Daoy (cell line): Measurements from ENCODE around the gene HOXD10. TPM values are rescaled to one million over a fixed set of nuclear protein-coding genes. Genes with fewer than 3 reads are reported as not detected.

Experiments
- DNase-seq: peaks from one replicate; pipeline ENCODE4 v3.0.0-alpha.2; 2015; ENCODE audit warnings: low read depth
- total RNA-seq: library from RNA; depleted of rRNA; stranded (reverse); fragments of >200 nt; shearing (Covaris generic); gene quantifications from 2 replicates; pipeline ENCODE4 v1.2.3, GENCODE V29; 2014

Gene HOXD10
- total RNA-seq, 1 experiment from 2014 or later: 14.8 TPM

- DNase-seq: no peak
Measured at GRCh38 chr2:176122052-176122682, 5.6 kb downstream of the HOXD10 start.

DNA sequence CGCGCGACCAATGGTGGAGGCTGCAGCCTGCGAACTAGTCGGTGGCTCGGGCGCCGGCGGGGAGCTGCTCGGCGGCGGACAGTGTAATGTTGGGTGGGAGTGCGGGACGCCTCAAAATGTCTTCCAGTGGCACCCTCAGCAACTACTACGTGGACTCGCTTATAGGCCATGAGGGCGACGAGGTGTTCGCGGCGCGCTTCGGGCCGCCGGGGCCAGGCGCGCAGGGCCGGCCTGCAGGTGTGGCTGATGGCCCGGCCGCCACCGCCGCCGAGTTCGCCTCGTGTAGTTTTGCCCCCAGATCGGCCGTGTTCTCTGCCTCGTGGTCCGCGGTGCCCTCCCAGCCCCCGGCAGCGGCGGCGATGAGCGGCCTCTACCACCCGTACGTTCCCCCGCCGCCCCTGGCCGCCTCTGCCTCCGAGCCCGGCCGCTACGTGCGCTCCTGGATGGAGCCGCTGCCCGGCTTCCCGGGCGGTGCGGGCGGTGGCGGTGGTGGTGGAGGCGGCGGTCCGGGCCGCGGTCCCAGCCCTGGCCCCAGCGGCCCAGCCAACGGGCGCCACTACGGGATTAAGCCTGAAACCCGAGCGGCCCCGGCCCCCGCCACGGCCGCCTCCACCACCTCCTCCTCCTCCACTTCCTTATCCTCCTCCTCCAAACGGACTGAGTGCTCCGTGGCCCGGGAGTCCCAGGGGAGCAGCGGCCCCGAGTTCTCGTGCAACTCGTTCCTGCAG is 6.3 kb downstream of the HOXD10 start, which contains the start of gene HOXD9:
Gene HOXD9, plus strand, starts transcription at position 37 of the 728 bp plus-strand sequence. Its CDS starts 50 bp downstream, at position 87.
- DNase-seq: peak; percentile 82

DNA sequence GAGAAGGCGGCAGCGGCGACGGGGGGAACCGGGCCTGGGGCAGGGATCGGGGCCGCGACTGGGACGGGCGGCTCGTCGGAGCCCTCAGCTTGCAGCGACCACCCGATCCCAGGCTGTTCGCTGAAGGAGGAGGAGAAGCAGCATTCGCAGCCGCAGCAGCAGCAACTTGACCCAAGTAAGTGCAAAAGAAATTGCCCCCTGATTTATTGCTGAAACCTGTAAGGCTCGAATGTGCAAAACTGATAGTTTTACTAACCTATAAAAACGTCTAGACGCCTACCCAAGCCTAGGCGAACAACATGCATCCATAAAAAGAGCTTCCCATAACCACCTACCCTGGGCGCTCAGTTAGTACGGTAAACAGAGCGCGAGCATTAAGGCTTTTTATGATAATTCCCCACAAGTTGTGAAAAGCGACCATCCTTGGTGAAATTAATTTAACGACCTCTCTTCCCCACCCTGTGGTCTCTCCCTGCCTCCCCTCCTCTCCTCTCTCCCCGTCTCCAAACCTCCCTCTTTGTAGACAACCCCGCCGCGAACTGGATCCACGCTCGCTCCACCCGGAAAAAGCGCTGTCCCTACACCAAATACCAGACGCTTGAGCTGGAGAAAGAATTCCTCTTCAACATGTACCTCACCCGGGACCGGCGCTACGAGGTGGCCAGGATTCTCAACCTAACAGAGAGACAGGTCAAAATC is 7.0 kb downstream of the HOXD10 start:
- DNase-seq: no peak

DNA sequence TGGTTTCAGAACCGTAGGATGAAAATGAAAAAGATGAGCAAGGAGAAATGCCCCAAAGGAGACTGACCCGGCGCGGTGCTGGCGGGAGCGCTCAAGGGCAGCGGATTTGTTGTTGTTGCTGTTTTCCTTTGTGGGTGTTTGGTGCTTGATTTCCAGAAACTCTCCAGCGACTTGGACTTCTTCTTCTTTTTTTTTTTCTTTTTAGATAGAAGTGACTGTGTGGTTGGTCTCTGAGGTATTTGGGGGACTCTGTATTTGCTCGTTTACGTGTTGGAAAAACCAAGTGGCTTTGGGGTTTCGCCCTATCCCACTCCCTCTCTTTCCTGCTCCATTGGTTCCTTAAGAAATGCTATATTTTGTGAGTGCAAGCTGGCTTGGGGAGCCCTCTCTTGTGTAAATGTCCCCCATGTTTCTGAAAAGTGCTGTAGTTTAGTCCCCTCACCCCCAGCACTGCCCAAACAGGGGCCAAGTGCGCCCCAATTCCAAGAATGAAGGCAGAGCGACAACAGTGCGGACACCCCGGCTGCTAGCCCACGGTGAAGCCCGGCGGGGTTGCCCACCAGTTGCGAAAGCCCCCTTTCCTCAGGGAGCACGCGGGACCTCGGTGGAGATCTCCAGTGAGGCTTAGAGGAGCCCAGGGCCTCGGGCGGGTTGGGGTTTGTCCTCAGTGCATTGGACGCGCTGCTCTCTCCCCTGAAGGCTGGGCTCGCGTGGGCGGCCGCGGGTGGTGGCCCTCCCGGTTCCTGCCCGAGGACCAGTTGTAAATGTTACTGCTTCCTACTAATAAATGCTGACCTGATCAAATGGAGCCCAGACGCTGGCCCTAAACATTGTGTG is 7.8 kb downstream of the HOXD10 start:
- DNase-seq: no peak

- DNase-seq: no peak
Measured at GRCh38 chr2:176124947-176125771, 8.6 kb downstream of the HOXD10 start.

GRCh38 chr2:176125772-176126054 is 9.1 kb downstream of the HOXD10 start:
- no peak for DNase-seq

- DNase-seq: peak; percentile 59
Measured at GRCh38 chr2:176126929-176127773, 10.6 kb downstream of the HOXD10 start.

GRCh38 chr2:176127774-176128072 is 11.1 kb downstream of the HOXD10 start:
- no peak for DNase-seq

DNA sequence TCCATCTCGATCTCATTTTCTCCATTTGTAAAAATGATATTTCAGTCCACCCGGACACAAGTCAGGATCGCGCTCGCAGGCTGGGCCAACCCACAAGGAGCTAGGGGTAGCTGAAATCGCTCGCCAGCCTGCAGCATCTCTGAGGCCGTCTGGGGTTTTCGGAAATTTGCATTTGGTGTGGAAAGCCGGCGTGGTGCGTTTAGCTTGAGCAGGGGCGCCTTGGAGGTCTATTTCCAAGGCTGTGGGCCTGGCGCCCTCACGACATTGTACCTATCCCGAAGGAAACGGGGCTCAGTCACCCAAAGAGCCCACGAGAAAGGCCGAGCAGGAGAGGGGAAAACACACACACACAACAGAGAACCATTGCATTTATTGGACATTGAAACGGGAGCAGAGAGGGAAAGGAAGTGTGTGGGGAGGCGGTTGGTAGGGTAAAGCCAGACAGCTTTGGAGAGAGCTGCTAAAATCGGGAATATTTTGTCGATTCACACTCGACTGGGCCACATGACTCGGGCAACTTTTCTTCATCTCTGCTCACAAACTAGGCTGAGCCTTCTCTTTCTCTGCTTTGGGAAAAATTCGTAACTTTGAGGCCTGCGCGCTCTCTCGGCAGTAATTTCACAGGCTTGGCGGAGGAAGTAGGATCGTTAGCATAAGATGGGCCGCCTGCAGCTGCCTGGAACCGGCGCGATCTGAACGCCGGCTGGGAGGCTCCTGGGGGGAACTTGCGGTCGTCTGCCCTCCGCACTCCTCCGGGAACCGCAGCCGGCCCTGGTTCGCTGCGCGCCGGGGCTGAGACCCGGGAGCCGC is 11.8 kb downstream of the HOXD10 start:
- DNase-seq: peak; percentile 51

- DNase-seq: peak; percentile 84
Measured at GRCh38 chr2:176128982-176129796, 12.6 kb downstream of the HOXD10 start, which contains the start of gene HOXD8. Gene HOXD8, plus strand, starts transcription at chr2:176129705. Its CDS starts 662 bp downstream, at chr2:176130367.

DNA sequence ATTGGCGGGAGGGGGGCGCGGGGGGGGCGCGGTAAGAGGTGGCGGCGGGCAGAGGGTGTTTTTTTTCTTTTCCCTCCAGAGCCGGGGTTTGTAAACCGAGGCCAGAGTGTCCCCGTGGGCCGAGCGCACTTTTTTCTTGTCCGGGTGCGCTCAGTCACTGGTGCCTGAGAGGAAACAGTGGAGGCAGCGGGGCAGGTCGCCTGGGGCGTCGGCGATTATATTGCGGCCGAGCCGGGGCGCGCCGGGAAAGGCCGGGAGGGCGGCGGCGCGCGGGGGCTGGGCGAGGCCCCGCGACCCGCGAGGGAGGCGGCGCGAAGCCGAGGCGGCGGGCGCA is 13.2 kb downstream of the HOXD10 start:
- no peak for DNase-seq

GRCh38 chr2:176130147-176130956 is 13.8 kb downstream of the HOXD10 start:
- DNase-seq: peak; percentile 75

DNA sequence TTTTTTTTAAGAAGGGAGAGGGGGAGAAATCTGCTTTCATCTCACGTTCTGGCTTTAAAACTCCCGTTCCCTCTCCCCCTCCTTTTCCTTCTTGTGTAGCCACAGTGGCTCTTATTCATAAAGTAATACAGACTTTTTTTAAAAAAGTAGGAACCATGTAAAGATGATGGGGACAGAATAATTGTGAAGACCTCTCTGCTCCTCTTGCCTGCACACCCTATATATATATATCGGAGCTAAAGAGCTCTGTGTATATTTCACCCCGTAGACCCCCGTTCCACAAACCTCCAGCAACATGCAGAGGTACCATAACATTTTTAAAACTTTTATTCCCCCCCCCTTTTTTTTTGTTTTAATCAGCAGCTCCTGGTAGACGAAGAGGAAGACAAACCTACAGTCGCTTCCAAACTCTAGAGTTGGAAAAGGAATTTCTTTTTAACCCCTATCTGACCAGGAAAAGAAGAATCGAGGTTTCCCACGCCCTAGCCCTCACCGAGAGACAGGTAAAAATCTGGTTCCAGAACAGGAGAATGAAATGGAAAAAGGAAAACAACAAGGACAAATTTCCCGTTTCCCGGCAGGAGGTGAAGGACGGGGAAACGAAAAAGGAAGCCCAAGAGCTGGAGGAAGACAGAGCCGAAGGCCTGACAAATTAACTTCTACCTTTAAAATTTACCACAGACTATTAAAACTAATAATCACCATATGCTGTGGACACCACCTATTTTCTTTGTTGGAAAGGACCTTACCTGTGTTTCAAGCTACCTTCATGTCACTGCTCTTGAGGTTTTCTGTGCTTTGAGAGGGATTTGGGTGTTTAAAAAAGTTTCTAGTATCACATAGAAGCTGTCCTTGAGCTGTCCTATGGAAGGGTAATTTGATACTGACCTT is 14.6 kb downstream of the HOXD10 start:
- no peak for DNase-seq

DNA sequence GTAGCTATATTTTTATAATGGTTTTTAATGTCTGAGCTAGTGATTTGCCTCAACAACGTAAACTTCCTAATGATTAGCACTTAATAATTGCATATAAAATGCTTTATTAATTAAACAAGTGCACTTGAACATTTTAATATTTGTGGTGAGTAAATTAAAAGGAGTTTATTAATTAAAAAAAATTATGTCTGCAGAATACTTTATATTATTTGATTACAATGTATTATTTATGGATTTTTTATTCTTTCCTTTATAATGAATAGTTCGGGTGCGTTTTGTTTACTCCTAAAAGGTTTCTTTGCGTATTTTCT is 15.2 kb downstream of the HOXD10 start:
- no peak for DNase-seq

GRCh38 chr2:176132205-176133171 is 15.9 kb downstream of the HOXD10 start:
- no peak for DNase-seq

DNA sequence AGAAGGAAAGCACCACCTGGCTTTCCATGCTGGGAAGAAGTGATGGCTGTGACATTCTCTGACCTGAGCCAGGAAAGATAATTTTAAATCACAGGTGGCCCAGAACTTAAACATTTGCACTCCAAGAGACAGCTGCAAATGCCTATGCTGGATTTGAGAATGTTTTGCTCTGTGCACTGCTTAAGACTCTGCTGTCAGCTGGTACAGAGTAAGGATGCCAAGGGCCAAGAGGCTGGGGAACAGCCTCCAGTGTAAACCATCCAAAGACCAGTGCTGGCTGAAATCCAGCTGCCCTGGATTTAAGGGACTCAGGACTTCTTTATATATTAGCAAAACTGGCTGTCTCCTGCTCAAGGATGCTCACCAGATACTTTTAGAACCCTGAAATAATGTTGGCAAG is 16.8 kb downstream of the HOXD10 start:
- no peak for DNase-seq
